ENCODE measurements around the gene ESRP2.

ESRP2 gene

GRCh38 chr16:68236826-68237242 is 907 bp upstream of the ESRP2 start:
- DNase-seq, result no peak

- DNase-seq, result no peak
These were observed 354 bp upstream of the ESRP2 start for GRCh38 chr16:68236137-68236825.

GRCh38 chr16:68235108-68235886 is 630 bp downstream of the ESRP2 start:
- no peak for DNase-seq

GRCh38 chr16:68234188-68235107 is 1.5 kb downstream of the ESRP2 start:
- DNase-seq, result no peak

- no peak for DNase-seq
These were observed 2.1 kb downstream of the ESRP2 start for GRCh38 chr16:68233835-68234187.

- DNase-seq, result peak; percentile 39
These were observed 2.7 kb downstream of the ESRP2 start for GRCh38 chr16:68233085-68233834.

GRCh38 chr16:68232335-68232734 is 3.6 kb downstream of the ESRP2 start:
- DNase-seq, result no peak

GRCh38 chr16:68231384-68232136 is 4.4 kb downstream of the ESRP2 start:
- no peak for DNase-seq

GRCh38 chr16:68230956-68231355 is 5.0 kb downstream of the ESRP2 start:
- DNase-seq, result no peak

- no peak for DNase-seq
These were observed 5.8 kb downstream of the ESRP2 start for GRCh38 chr16:68230176-68230571.

GRCh38 chr16:68229431-68230175 is 6.3 kb downstream of the ESRP2 start:
- DNase-seq, result peak; percentile 57

- no peak for DNase-seq
These were observed 7.3 kb downstream of the ESRP2 start for GRCh38 chr16:68228652-68229051.

- no peak for DNase-seq
These were observed 7.9 kb downstream of the ESRP2 start for GRCh38 chr16:68227850-68228553.

GRCh38 chr16:68227183-68227793 is 8.6 kb downstream of the ESRP2 start:
- DNase-seq, result no peak

GRCh38 chr16:68226116-68226515 is 9.8 kb downstream of the ESRP2 start:
- no peak for DNase-seq

- no peak for DNase-seq
These were observed 12.9 kb downstream of the ESRP2 start for GRCh38 chr16:68223072-68223471.

GRCh38 chr16:68219725-68220351 is 16.1 kb downstream of the ESRP2 start:
- no peak for DNase-seq

- no peak for DNase-seq
These were observed 18.4 kb downstream of the ESRP2 start for GRCh38 chr16:68217506-68217905.

- DNase-seq, result no peak
These were observed 19.7 kb downstream of the ESRP2 start for GRCh38 chr16:68216240-68216639.

GRCh38 chr16:68215302-68215701 is 20.6 kb downstream of the ESRP2 start:
- DNase-seq, result no peak

Data from CD4-positive, alpha-beta T cell treated with Interleukin-4 for 4 hours (primary cell).